Skeletal muscle tissue (tissue), 4 donors: Measurements from ENCODE around the gene PRSS56. TPM values are rescaled to one million over a fixed set of nuclear protein-coding genes. Genes with fewer than 3 reads are reported as not detected.

Source experiments
- H3K27ac ChIP-seq: one replicate; pipeline ENCODE4 v1.7.0; 2013; ENCODE audit warnings: mild to moderate bottlenecking, low read depth, low read length, inconsistent platforms
- H3K27me3 ChIP-seq, 3 donors: one replicate each; pipeline ENCODE4 v1.7.0; 2013; ENCODE audit warnings: low read length in 3 of 3; ENCODE audit not compliant: control insufficient read depth in 3 of 3, insufficient read depth in 3 of 3
- H3K36me3 ChIP-seq, 3 donors: one replicate each; pipeline ENCODE4 v1.7.0; 2013; ENCODE audit warnings: low read length in 3 of 3; ENCODE audit not compliant: control insufficient read depth in 3 of 3, insufficient read depth in 3 of 3
- H3K4me1 ChIP-seq, 3 donors: one replicate each; pipeline ENCODE4 v1.7.0; 2013; ENCODE audit warnings: low read length in 3 of 3, mild to moderate bottlenecking in 3 of 3; ENCODE audit not compliant: control insufficient read depth in 3 of 3, insufficient read depth in 3 of 3
- H3K4me3 ChIP-seq, 3 donors: one replicate each; pipeline ENCODE4 v1.7.0; 2013; ENCODE audit warnings: low read length in 3 of 3
- H3K9ac ChIP-seq, 3 donors: one replicate each; pipeline ENCODE4 v1.7.0; 2013; ENCODE audit warnings: low read length in 3 of 3, mild to moderate bottlenecking in 3 of 3, moderate library complexity in 2 of 3, low read depth in 1 of 3
- H3K9me3 ChIP-seq, 3 donors: one replicate each; pipeline ENCODE4 v1.7.0; 2013; ENCODE audit warnings: low read length in 3 of 3; ENCODE audit not compliant: control insufficient read depth in 3 of 3
- total RNA-seq: library from RNA; depleted of rRNA; stranded (reverse); fragments of >200 nt; gene quantifications from one replicate; pipeline ENCODE4 v1.2.3, GENCODE V29; 2014
- donor health status: Osteomylitis.

Gene PRSS56
- total RNA-seq, 1 donor from 2014 or later = 1.0 TPM

- H3K36me3 ChIP-seq = no peaks in the 10 kb centered on the region
- peak overlapping the region in 1 of 3 donors; percentile 68 for H3K9ac ChIP-seq
- peak overlapping the region in 2 of 3 donors; percentile 27 to 61 for H3K4me3 ChIP-seq
- no peaks in the 10 kb centered on the region for H3K9me3 ChIP-seq
- H3K4me1 ChIP-seq = peaks cover 5 to 10% (median 9%) of the 10 kb centered on the region in 3 donors
- H3K27ac ChIP-seq = no peak overlapping the region
- peaks cover 0 to 18% (median 8%) of the 10 kb centered on the region in 3 donors for H3K27me3 ChIP-seq
Observed at GRCh38 chr2:232502911-232503808, 17.0 kb upstream of the PRSS56 start.

GRCh38 chr2:232503809-232504323 is 16.3 kb upstream of the PRSS56 start:
- Histone ChIP-seq H3K4me1 (peaks cover 5 to 10% (median 9%) of the 10 kb centered on the region in 3 donors), H3K4me3 (peak overlapping the region in 1 of 3 donors; percentile 61), H3K9me3 (no peaks in the 10 kb centered on the region), H3K36me3 (no peaks in the 10 kb centered on the region), H3K27ac (no peak overlapping the region), H3K27me3 (peaks cover 0 to 16% (median 8%) of the 10 kb centered on the region in 3 donors), H3K9ac (no peak overlapping the region)

- Histone ChIP-seq H3K36me3 (no peaks in the 10 kb centered on the region), H3K4me3 (no peak overlapping the region), H3K27me3 (peaks cover 0 to 16% (median 8%) of the 10 kb centered on the region in 3 donors), H3K4me1 (peaks cover 5 to 10% (median 9%) of the 10 kb centered on the region in 3 donors), H3K9ac (no peak overlapping the region), H3K27ac (no peak overlapping the region), H3K9me3 (no peaks in the 10 kb centered on the region)
Observed at GRCh38 chr2:232504438-232504837, 15.8 kb upstream of the PRSS56 start.

GRCh38 chr2:232505856-232506255 is 14.3 kb upstream of the PRSS56 start:
- Histone ChIP-seq H3K27me3 (peaks cover 0 to 13% (median 8%) of the 10 kb centered on the region in 3 donors), H3K9ac (no peak overlapping the region), H3K36me3 (no peaks in the 10 kb centered on the region), H3K27ac (no peak overlapping the region), H3K9me3 (no peaks in the 10 kb centered on the region), H3K4me1 (peaks cover 5 to 10% (median 9%) of the 10 kb centered on the region in 3 donors), H3K4me3 (no peak overlapping the region)

- H3K4me1 ChIP-seq = peaks cover 10 to 12% (median 12%) of the 10 kb centered on the region in 3 donors
- H3K27me3 ChIP-seq = peaks cover 0 to 13% (median 8%) of the 10 kb centered on the region in 3 donors
Observed at GRCh38 chr2:232506709-232507108, 13.5 kb upstream of the PRSS56 start.

GRCh38 chr2:232508251-232508650 is 11.9 kb upstream of the PRSS56 start:
- Histone ChIP-seq H3K36me3 (no peaks in the 10 kb centered on the region), H3K27ac (no peak overlapping the region), H3K27me3 (peaks cover 0 to 13% (median 8%) of the 10 kb centered on the region in 3 donors), H3K4me1 (peaks cover 20 to 24% (median 22%) of the 10 kb centered on the region in 3 donors), H3K9me3 (no peaks in the 10 kb centered on the region), H3K4me3 (no peak overlapping the region), H3K9ac (no peak overlapping the region)

More at GRCh38 chr2:232506709-232507108, 13.5 kb upstream of the PRSS56 start:
- Histone ChIP-seq H3K4me3 (no peak overlapping the region), H3K27ac (no peak overlapping the region), H3K36me3 (no peaks in the 10 kb centered on the region), H3K9me3 (no peaks in the 10 kb centered on the region), H3K9ac (no peak overlapping the region)

GRCh38 chr2:232511336-232511890 is 8.8 kb upstream of the PRSS56 start:
- H3K27me3 ChIP-seq = peaks cover 0 to 4% (median 0%) of the 10 kb centered on the region in 3 donors
- H3K4me3 ChIP-seq = peak overlapping the region in 1 of 3 donors; percentile 13
- peaks cover 34 to 47% (median 43%) of the 10 kb centered on the region in 3 donors for H3K4me1 ChIP-seq
- H3K27ac ChIP-seq = no peak overlapping the region
- no peaks in the 10 kb centered on the region for H3K36me3 ChIP-seq
- H3K9me3 ChIP-seq = no peaks in the 10 kb centered on the region
- H3K9ac ChIP-seq = peak overlapping the region in 1 of 3 donors; percentile 45

- Histone ChIP-seq H3K36me3 (no peaks in the 10 kb centered on the region), H3K27ac (no peak overlapping the region), H3K4me1 (peaks cover 34 to 50% (median 43%) of the 10 kb centered on the region in 3 donors), H3K9ac (peak overlapping the region in 1 of 3 donors; percentile 45), H3K27me3 (peaks cover 0 to under 1% (median 0%) of the 10 kb centered on the region in 3 donors), H3K4me3 (no peak overlapping the region), H3K9me3 (no peaks in the 10 kb centered on the region)
Observed at GRCh38 chr2:232512602-232513001, 7.6 kb upstream of the PRSS56 start.

GRCh38 chr2:232513353-232513752 is 6.8 kb upstream of the PRSS56 start:
- Histone ChIP-seq H3K4me1 (peaks cover 34 to 50% (median 43%) of the 10 kb centered on the region in 3 donors), H3K9ac (peak overlapping the region in 1 of 3 donors; percentile 33), H3K9me3 (no peaks in the 10 kb centered on the region), H3K36me3 (no peaks in the 10 kb centered on the region), H3K27me3 (peaks cover 0 to 3% (median 0%) of the 10 kb centered on the region in 3 donors), H3K27ac (no peak overlapping the region), H3K4me3 (no peak overlapping the region)
